GM19395 (cell line): ENCODE measurements around the gene BRD3OS.
"Not testable (repeated sequence)": the region's sequence is repeated elsewhere in the genome, so short reads cannot be mapped to it uniquely, and the experiment has no call there.

Experiments used
- ATAC-seq: cut with Tn5 transposase; IDR thresholded peaks from one replicate; pipeline ENCODE4 v1.9.1; 2021; ENCODE audit warnings: mild to moderate bottlenecking, moderate library complexity; ENCODE audit not compliant: unreplicated experiment

Gene BRD3OS

DNA sequence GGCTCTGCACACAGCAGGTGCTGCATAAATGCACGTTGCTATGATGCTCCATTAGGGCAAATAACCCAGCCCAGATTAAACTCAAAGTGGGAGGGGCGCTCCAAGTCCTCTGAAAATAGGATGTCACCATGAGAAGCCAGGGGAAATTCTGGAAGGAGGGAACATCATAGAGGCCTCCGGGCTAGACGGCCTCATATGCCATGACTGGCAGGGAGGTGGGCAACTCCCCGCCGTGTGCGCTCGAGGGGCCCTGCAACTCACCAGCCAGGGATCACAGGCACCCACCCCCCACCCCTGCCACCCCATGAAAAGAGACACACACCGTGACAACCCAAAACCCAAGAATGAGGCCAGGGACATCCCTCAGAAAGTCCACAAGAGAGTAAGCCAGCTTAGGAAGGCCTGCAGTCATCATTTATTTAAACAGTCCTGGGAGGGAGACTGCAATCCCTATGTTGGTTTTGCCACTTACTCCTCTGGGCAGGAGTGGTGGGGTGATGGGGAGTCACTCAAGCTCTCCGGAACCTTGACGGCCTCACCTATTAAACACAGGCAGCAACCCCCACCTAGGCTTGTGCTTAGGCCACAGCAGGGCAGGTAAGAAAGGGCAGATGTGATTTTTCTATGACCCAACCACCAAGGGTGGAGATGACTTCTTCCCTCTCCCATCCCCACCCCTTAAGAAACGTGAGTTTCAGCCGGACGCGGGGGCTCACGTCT lies 37.2 kb upstream of the BRD3OS start:
- ATAC-seq, result no peak

DNA sequence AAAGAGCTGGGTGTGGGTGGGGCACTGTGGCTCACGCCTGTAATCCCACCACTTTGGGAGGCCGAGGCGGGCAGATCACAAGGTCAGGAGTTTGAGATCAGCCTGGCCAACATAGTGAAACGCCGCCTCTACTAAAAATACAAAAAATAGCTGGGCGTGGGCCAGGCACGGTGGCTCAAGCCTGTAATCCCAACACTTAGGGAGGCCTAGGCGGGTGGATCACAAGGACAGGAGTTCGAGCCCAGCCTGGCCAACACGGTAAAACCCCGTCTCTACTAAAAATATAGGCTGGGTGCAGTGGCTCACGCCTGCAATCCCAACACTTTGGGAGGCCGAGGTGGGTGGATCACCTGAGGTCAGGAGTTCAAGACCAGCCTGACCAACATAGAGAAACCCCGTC lies 36.5 kb upstream of the BRD3OS start:
- ATAC-seq, result not testable (repeated sequence)

DNA sequence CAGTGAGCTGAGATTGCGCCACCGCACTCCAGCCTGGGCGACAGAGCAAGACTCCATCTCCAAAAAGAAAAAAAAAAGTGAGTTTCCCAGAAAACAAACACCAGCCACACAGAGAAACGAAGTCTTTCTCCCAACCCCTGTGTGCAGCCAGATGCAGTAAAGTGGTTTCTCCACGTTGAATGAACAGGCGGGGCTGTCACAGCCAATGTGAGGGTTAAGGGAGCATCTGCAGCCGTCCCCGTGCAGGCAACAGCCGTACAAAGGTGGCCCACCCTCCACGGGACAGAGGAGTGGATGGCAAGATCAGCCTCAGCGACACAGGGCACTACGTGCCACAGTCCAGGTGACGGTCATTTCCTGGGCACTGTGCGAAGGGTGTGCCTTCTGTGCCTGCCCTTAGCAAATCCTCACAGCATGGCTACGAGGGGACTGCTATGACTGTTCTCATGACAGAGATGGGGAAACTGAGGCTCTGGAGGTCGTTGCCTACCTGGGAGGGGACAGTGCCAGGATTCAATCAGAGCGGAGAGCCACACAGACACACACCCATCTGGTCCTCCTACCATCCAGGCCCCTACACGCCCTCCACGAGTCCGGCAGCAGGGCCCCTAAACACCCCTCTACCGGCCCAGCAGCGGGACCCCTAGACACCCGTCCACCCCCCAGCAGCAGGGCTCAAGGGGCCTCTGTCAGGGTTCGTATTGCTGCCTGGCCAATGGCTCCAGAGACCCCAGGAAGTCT lies 35.5 kb upstream of the BRD3OS start:
- no peak for ATAC-seq

DNA sequence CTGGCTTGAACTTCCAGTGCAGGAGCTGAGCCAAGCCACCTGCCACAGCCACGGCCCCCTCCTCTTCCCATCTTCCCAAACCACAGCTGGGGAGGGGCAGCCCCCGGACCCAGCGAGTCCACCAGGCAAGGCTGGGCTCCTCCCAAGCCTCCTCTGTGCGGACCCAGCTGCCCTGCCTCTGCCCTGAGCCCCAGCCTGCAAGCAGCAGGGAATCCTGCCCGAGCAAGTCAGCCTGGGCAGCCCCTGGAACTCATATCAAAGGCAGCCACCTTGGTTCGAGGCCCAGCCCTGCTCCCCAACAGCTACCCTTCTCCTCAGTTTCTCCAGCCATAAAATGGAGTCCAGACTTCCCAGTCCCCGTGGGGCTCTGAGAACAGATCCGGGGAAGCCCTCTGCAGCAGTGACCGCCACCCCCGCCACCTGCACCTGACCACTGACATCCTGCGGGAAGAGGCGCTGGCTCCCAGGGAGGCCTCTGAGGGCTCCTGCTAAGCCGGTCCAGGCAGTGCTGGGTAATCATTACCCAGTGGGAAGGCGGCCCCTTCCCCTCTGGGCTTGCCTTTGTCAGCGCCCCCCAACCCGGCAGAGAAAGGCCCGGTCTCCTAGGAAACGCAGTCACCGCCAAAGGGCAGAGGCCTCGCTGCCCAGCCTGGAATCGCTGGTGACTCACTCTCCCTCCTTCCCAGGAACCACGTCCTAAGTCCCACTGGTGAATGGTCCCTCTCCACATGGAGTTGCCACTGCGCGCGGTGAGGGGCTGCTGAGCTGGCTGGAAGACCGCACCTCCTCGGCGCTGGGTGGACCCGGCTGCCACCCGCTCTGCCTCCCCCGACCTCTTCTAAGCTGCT lies 34.7 kb upstream of the BRD3OS start:
- no peak for ATAC-seq

DNA sequence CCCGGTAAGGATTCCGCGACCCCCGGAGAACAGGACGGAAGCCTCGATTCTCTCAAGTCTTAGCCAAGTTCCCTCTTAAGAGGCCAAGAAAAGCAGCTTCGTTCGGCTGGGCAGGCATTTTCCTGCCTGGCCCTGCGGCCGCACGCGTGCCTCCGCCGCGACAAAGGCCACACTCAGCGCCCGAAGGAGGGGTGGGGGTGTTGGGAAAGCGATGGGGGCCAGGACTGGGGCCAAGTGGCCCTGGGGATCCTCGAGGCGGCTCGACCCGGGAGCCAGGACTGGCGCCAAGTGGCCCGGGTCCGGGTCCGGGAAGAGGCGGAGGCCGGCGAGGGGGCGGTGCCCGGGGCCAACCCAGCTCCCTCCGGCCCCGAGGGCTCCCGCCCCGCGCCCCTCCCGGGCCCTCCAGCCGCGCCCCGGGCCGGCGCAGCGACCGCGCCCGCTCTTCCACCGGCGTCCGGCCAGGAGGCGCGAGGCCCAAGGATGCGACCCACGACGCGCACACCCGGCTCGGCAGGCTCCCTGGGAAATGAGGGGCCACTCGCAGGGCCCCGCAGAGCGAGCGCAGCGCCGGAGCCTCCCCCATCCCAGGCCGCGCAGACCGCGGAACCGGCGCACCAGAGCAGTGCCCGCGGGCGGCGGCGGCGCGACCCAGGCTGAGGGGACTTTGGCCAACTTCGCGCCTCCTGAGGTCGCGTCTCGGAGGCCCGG lies 33.9 kb upstream of the BRD3OS start:
- peak; percentile 15 for ATAC-seq

DNA sequence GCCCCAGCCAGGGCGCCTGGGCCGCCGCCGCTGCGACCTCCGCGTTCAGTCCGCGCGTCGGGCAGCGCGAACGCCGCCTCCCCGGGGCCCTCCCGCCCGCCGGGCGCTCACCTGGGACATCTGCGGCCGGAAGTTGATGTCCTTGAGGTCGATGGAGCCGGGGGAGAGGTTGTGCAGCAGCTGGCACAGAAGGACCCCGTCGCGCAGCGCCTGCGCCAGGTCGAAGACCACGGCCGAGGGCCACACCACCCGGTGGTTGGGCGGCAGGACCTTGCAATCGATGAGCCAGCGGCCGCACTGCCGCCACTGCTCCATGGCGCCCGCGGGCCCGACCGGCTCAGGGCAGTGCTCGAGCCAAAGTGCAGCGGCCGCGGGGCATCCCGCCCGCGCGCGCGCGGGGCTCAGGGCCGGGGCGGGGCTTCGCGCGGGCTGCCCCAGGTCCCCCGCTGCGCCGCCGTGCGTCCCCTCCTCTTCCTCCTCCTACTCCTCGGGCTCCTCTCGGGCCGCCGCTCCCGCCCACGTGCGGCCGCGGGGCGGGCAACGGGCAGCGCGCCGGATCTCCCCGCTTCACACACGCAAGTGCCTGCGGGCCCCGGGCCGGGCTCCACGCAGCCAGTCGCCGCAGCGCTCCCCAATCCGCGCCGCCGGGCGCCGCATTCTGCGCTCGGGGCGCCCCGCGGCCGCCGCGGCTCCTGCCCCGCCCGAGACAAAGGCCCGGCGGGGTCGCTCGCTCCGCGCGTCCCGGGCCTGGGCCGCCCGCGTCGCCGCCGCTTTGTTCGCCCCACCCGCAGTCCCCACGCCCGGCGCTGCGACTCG lies 33.1 kb upstream of the BRD3OS start, which contains the start of gene VAV2:
TSS of gene VAV2 (minus strand) at position 361 of the 816 bp plus-strand sequence. CDS start at position 315, 46 bp downstream.
- ATAC-seq, result peak; percentile 55

DNA sequence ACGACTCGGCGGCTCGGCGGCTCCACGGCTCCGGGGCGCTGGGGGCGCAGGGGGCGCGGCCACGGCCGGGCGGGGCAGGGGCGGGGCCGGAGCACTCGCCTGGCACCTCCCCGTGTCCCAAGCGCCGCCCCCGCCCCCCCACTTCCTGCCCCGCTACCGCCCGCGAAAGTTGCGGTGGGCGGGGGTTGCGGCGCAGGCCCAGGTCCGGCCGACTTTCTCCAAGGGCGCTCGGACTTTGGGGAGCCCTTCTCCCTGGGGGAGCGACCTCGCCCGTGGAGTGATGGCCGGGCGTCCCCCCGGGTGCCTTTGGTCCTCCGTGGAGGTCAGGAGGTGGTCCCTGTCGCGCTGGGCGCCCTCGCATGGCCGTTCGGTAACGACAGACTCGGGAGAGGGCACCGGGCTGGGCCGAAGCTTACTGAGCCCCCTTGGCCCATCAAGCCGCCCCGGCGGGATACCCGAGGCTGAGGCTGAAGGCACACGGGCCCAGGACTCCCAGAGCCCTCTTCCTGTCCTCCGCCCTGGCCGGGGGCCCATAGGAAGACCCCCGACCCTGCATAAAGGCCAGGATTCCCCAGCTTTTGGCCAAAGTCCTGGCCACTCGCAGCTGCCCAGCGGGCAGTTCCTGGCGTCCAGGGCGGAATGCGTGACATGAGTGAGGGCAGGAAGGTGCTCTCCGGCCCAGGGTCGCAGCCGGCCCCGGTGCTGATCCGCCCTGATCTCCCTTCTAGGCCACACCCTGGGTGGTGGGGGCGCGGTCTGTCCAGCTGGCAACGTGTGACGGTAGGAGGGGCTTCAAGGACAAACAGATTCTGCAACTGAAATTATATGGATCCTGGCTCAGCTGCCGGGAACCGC lies 32.3 kb upstream of the BRD3OS start:
- peak; percentile 53 for ATAC-seq

DNA sequence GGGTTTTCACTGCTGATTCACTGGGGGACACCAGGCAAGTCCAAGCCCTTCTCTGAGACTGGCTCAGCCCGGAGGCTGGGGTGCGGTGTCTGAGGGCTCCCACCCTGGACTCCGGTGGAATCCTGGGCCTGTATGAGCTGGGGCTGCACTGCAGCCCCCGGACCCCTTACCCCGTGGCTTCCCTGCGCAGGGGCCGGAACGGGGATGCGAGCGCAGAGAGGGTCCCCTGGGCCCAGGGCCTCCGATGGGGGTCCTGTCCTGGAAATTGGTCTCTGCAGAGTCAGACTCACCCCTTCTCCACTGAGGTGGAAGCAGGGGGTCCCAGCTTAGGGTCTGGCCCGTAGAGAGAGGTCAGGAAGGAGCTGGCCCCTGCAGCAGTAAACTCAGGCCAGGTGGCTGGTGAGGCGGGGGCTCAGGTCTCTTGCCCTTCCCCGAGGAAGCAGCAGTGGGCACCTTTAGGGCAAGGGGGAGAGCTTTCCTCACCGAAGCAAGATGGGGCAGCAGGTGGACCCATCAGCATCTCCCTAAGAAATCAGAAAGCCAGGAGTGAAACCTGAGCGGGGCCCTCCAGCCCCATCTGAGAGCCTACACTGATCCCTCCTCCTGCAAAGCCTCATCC lies 31.5 kb upstream of the BRD3OS start:
- ATAC-seq, result no peak

DNA sequence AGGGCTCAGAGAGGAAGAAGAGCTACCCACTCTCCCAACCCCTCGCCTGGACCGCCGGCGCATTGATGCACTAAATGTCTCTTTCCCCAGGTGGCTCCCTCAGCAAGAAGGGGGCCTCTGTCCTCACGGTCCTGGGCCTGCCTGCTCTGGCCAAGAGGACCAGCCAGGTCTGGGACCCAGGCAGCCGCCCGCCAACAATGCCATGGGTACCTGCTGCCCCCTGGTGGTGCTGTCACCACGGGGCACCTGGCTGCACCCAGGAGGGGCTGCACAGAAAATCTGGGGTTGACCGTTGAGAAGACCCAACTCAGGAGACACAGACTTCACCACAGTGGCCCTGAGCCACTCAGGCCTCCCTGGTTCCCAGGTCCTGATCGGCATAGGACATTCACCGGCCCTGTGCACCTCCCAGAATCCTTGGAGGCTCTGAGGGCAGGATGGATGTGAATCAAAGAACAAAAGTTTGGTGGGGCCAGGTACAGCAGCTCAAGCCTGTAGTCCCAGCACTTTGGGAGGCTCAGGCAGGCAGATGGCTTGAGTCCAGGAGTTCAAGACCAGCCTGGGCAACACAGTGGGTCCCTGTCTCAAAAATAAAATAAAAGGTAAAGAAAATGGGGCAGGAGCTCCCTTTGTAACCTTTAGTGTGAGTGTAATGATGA lies 30.8 kb upstream of the BRD3OS start:
- no peak for ATAC-seq

DNA sequence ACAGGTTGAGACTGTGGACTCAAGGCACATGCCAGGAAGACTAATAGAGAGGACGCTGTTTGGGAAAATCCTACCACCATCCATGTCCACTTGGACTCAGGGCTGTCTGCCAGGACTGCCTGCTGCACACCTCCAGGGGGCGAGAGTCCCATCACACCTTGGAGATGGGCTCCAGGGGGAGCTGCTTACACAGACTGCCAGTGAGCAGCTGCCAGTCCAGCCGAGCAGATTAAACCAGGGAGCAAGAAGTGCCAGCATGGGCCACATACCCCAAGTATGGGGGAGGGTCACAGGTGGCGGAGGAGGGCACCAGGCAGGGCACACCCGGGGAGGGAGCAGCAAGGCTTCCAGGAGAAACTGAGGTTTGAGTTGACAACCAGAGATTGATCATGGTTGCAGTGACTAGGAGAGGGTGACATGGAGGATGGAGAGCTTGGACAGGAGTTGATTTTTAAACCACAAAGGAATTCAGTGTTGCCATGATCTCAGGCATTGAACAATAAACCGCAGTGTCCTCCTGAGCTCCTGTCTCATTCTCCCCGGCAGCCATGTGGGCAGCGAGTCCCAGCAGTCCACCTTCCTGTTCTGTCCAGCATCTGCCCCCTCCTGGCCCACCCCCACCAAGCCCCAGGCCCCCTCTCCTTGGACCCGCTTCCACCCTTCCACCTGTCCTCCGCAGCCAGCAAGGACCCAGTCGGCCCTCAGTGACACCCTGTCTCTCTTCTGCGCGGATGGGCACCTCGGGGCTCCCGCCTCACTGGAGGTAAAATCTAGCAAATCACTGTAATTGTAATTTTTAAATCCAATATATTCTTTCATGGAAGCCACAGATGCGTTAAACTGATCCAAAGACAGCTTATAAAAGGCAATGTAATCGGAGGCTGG lies 30.0 kb upstream of the BRD3OS start:
- no peak for ATAC-seq

DNA sequence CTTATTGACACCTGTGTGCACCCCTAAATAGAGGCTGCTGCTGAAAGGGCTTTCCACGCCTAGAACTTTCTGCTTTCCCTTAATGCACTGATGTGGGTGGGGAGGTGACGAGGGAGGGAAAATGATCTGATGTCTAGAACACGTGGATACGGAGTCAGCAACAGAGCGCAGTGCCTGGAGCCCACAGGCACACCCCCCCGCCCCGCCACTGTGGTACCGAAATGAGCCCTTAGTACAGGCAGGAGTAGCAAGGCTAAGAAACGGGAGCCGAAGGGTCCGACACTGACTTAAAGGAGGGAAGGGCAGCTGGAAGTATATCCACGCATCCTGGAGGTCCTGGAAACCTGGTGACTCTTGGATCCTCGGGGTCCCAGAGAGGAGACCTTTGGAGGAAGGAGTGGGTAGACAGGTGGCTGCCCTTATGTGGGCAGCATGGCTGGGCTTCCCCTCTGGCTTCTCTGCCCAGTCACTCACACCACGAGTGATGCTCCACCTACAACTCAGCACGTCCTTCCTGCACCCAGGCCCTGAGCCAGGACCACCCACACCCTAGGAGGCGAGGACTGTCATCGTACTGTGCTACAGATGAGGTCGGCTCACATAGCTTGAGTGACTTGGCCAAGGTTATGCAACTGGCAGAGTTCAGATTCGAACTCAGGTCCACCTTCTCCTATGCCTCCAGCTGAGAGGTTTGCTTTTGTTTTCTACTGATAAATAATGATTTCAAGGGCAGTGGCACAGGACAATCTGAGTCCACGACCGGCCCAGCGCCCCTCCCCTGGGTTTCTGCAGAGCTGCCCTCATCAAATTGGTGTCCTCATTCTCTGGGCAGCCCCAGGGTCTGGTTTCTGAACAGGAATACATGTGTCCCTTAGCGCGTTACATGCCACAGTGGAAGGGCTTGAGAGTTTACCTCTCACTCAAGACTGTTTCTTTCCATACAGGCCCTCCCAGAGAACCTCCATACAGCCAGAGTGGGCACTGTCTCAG lies 28.5 kb upstream of the BRD3OS start:
- ATAC-seq, result no peak

DNA sequence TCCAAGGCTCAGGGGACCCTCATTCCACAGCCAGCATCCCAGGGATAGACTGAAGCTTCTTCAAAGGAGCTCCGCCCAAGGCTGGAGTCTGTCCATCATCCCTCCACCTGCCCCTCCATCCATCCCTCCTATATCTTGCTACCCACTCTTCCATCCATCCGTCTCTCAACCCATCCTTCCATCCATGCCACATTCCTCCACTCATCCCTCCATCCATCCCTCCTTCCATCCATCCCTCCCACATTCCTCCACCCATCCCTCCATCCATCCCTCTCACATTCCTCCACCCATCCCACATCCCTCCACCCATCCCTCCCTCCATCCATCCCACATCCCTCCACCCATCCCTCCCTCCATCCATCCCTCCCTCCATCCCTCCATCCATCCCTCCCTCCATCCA lies 27.7 kb upstream of the BRD3OS start:
- no peak for ATAC-seq

DNA sequence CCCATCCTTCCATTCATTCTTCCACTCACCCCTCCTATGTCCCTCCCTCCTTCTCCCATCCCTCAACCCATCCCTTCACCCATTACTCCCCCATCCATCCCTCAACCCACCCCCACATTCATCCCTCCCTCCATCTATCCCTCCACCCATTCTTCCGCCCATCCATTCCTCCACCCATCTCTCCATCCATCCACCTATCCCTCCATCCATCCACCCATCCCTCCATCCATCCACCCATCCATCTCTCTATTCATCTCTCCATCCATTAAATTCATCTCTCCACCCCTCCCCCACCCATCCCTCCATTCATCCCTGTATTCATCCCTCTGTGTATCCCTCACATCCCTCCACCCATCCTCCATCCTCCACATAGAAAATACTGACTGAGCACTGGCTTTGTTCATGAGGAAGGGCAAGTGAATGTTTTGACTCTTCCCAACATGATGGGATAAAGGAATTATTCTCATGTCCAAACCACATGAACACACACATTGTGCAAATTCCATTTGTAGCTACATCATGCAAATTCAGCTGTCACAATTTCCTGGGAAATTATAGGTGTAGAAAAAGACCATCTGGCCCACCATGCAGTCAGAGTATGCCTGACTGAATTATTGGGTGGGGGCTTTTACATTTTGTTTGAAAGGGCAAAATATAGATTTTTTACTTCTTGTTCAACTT lies 26.2 kb upstream of the BRD3OS start:
- no peak for ATAC-seq

DNA sequence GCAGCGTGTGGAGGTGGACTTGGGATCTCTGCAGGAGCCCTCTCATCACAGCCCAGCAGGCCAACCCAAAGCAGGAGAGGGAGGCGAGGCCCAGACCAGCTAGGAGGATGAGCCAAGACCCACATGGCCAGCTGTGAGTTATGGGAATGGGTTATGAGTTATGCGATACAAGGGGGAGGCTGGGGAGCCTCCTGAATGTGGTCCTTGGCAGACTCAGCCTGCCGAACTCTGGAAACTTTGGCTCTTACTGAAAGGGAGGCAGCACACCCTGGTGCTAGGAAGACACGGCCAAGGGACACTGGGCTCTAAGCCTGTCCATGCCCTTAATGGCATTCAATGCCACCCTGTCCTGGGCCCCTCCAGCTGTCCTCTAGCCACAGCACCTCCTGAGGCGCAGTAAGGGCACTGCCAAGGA lies 25.4 kb upstream of the BRD3OS start:
- ATAC-seq, result no peak

DNA sequence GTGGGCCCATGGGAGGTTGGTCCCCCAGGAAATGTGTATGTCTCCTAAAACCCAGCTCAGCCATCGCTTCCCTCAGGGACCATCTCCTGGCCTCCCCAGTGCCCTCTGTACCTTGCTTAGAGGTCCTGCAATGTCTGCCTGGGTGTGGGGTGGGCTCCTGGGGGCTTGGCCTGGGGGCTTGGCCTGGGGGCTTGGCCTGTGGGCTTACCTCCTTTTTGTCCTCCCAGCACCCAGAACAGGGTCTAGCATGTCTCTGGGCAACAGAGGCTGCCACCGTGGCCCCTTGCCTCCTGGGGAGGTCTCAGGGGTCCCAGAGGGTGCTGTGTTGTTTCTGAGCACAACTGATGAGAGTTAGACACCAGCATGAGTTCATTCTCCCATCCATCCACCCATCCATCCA lies 22.5 kb upstream of the BRD3OS start:
- no peak for ATAC-seq
